Naive thymus-derived CD4-positive, alpha-beta T cell (primary cell): ENCODE measurements around the gene GIPC2. TPM values are rescaled to one million over a fixed set of nuclear protein-coding genes. Genes with fewer than 3 reads are reported as not detected.

ENCODE experiments used
- ATAC-seq: fragments of 150-1000 bp; cut with Tn5 transposase; 2 replicates; pipeline ENCODE4 v1.10.0; 2021; ENCODE audit warnings: mild to moderate bottlenecking, moderate library complexity
- CTCF ChIA-PET: fragments of 350-600 bp; sonication (Branson Sonifier 250); formaldehyde crosslinking; loops from one replicate; lab custom pipeline; 2021; ENCODE audit warnings: antibody characterized with exemption; lab: Charles Lee
- POLR2A ChIA-PET: fragments of 350-600 bp; sonication (Branson Sonifier 250); formaldehyde crosslinking; loops from one replicate; lab custom pipeline; 2021; ENCODE audit warnings: antibody characterized with exemption, inconsistent platforms; lab: Charles Lee
- DNase-seq, 9 donors: peaks; one replicate each; pipeline versions ENCODE4 v3.0.0 to v3.0.0-alpha.2; 2020 to 2022; ENCODE audit warnings: mixed read lengths in 1 of 9
- H3K27ac ChIP-seq: one replicate; pipeline ENCODE4 v1.7.0; 2013; ENCODE audit warnings: mild to moderate bottlenecking, low read depth, low read length, moderate library complexity
- H3K27me3 ChIP-seq, 2 donors: one replicate each; pipeline ENCODE4 v1.7.0; 2013; ENCODE audit warnings: low read length in 2 of 2, mild to moderate bottlenecking in 2 of 2, moderate library complexity in 2 of 2; ENCODE audit not compliant: control insufficient read depth in 2 of 2, insufficient read depth in 2 of 2
- H3K36me3 ChIP-seq, 3 experiments: 1 replicate in 2 of 3; 2 replicates in 1 of 3; pipeline ENCODE4 v1.7.0; 2013; ENCODE audit warnings: low read length in 3 of 3, mild to moderate bottlenecking in 3 of 3, moderate library complexity in 1 of 3; ENCODE audit not compliant: insufficient read depth in 3 of 3, control insufficient read depth in 2 of 3
- H3K4me1 ChIP-seq, 2 donors: one replicate each; pipeline ENCODE4 v1.7.0; 2013; ENCODE audit warnings: low read length in 2 of 2, mild to moderate bottlenecking in 2 of 2, moderate library complexity in 1 of 2; ENCODE audit not compliant: control insufficient read depth in 2 of 2, insufficient read depth in 2 of 2
- H3K4me3 ChIP-seq: 2 replicates; pipeline ENCODE4 v1.7.0; 2013; ENCODE audit warnings: mild to moderate bottlenecking, low read length
- H3K9me3 ChIP-seq, 3 experiments: 1 replicate in 2 of 3; 2 replicates in 1 of 3; pipeline ENCODE4 v1.7.0; 2013; ENCODE audit warnings: low read length in 3 of 3; ENCODE audit not compliant: control insufficient read depth in 2 of 3
- H3K27ac Mint-ChIP-seq, 9 donors: one replicate each; pipeline ENCODE4 v1.8.0; 2020 to 2022; ENCODE audit warnings: mixed read lengths in 9 of 9, mild to moderate bottlenecking in 8 of 9, moderate library complexity in 5 of 9, inconsistent platforms in 2 of 9
- H3K27me3 Mint-ChIP-seq, 5 donors: one replicate each; pipeline ENCODE4 v1.8.0; 2021 to 2022; ENCODE audit warnings: mixed read lengths in 5 of 5, mild to moderate bottlenecking in 1 of 5
- H3K36me3 Mint-ChIP-seq, 5 donors: one replicate each; pipeline ENCODE4 v1.8.0; 2020 to 2022; ENCODE audit warnings: mixed read lengths in 5 of 5, mild to moderate bottlenecking in 3 of 5, inconsistent platforms in 1 of 5
- H3K4me1 Mint-ChIP-seq, 7 donors: one replicate each; pipeline ENCODE4 v1.8.0; 2020 to 2022; ENCODE audit warnings: mixed read lengths in 7 of 7, mild to moderate bottlenecking in 3 of 7, inconsistent platforms in 1 of 7
- H3K4me3 Mint-ChIP-seq, 10 donors: one replicate each; pipeline ENCODE4 v1.8.0; 2020 to 2022; ENCODE audit warnings: mild to moderate bottlenecking in 10 of 10, mixed read lengths in 10 of 10, moderate library complexity in 6 of 10, inconsistent platforms in 2 of 10
- H3K9me3 Mint-ChIP-seq, 11 donors: one replicate each; pipeline ENCODE4 v1.8.0; 2020 to 2022; ENCODE audit warnings: mixed read lengths in 11 of 11, mild to moderate bottlenecking in 4 of 11, inconsistent platforms in 1 of 11, moderate library complexity in 1 of 11
- intact Hi-C, 2 donors: fragments of 100-400 bp; cut with micrococcal nuclease; formaldehyde crosslinking; loops; one replicate each; pipeline ENCODE4 v1.15.1; 2023
- polyA plus RNA-seq, 2 donors: library from polyadenylated mRNA; unstranded; fragments of 300-500 nt; fragmentation: Illumina TruSeq; gene quantifications; one replicate each; pipeline ENCODE4 v1.2.3, GENCODE V29; 2021
- total RNA-seq, 6 experiments: library from RNA in 5 of 6; stranded (reverse) in 5 of 6; gene quantifications; 1 replicate in 5 of 6; 2 replicates in 1 of 6; pipeline ENCODE4 v1.2.3 and lab custom pipeline; 2021 to 2026

Gene GIPC2
- total and polyA plus RNA-seq, 7 experiments from 2014 or later = 0.05 to 0.60 (median 0.44) TPM; not detected in 3

GRCh38 chr1:78032996-78033796, 12.6 kb upstream of the GIPC2 start:
- CTCF ChIA-PET = no interaction called here
- H3K4me3 ChIP-seq = no peak overlapping the region
- no peak for ATAC-seq
- no peak overlapping the region for H3K27ac ChIP-seq
- Mint-ChIP-seq H3K4me1 (peaks cover 0 to 2% (median 0%) of the 10 kb centered on the region in 7 donors), H3K9me3 (no peaks in the 10 kb centered on the region), H3K27ac (no peak overlapping the region), H3K27me3 (peaks cover 4 to 22% (median 7%) of the 10 kb centered on the region in 5 donors), H3K4me3 (no peak overlapping the region), H3K36me3 (no peaks in the 10 kb centered on the region)
- H3K9me3 ChIP-seq = no peaks in the 10 kb centered on the region
- no peaks in the 10 kb centered on the region for H3K27me3 ChIP-seq
- H3K36me3 ChIP-seq = no peaks in the 10 kb centered on the region
- H3K4me1 ChIP-seq = no peaks in the 10 kb centered on the region
- DNase-seq = no peak
- intact Hi-C loops = no loop called here
- POLR2A ChIA-PET = no interaction called here

- peaks cover 4 to 22% (median 7%) of the 10 kb centered on the region in 5 donors for H3K27me3 Mint-ChIP-seq
- no peaks in the 10 kb centered on the region for H3K4me1 ChIP-seq
- H3K4me1 Mint-ChIP-seq = peaks cover 0 to 2% (median 0%) of the 10 kb centered on the region in 7 donors
- no peaks in the 10 kb centered on the region for H3K36me3 Mint-ChIP-seq
- ChIA-PET POLR2A (interaction anchor here (0.6 kb wide), 1 partner anchor 20 kb away, joined by 3 read pairs; no protein-coding TSS in a partner anchor), CTCF (no interaction called here)
- H3K4me3 Mint-ChIP-seq = no peak overlapping the region
- H3K27ac Mint-ChIP-seq = no peak overlapping the region
- ATAC-seq = no peak
- no peaks in the 10 kb centered on the region for H3K36me3 ChIP-seq
- intact Hi-C loops = no loop called here
- H3K9me3 Mint-ChIP-seq = no peaks in the 10 kb centered on the region
- H3K9me3 ChIP-seq = no peaks in the 10 kb centered on the region
- no peak overlapping the region for H3K4me3 ChIP-seq
- H3K27me3 ChIP-seq = no peaks in the 10 kb centered on the region
- H3K27ac ChIP-seq = no peak overlapping the region
- DNase-seq = no peak
Observed at GRCh38 chr1:78033797-78034172, 12.0 kb upstream of the GIPC2 start.

GRCh38 chr1:78035121-78035520, 10.6 kb upstream of the GIPC2 start:
- Histone ChIP-seq H3K9me3 (no peaks in the 10 kb centered on the region), H3K4me3 (no peak overlapping the region), H3K27ac (no peak overlapping the region), H3K27me3 (no peaks in the 10 kb centered on the region), H3K36me3 (no peaks in the 10 kb centered on the region), H3K4me1 (no peaks in the 10 kb centered on the region)
- DNase-seq (no peak), ATAC-seq (no peak)
- Mint-ChIP-seq H3K4me3 (no peak overlapping the region), H3K27ac (no peak overlapping the region), H3K27me3 (peaks cover 4 to 20% (median 7%) of the 10 kb centered on the region in 5 donors), H3K36me3 (no peaks in the 10 kb centered on the region), H3K9me3 (peaks cover 0 to 1% (median 0%) of the 10 kb centered on the region in 11 donors), H3K4me1 (peaks cover 0 to 2% (median 0%) of the 10 kb centered on the region in 7 donors)
- POLR2A ChIA-PET = no interaction called here
- intact Hi-C loops = no loop called here
- CTCF ChIA-PET = no interaction called here

GRCh38 chr1:78036450-78036849, 9.3 kb upstream of the GIPC2 start:
- Mint-ChIP-seq H3K36me3 (no peaks in the 10 kb centered on the region), H3K27ac (no peak overlapping the region), H3K4me1 (peaks cover 7 to 10% (median 9%) of the 10 kb centered on the region in 7 donors), H3K27me3 (peaks cover 4 to 23% (median 7%) of the 10 kb centered on the region in 5 donors), H3K4me3 (no peak overlapping the region), H3K9me3 (peaks cover 0 to 1% (median 0%) of the 10 kb centered on the region in 11 donors)
- H3K27me3 ChIP-seq = no peaks in the 10 kb centered on the region
- H3K36me3 ChIP-seq = no peaks in the 10 kb centered on the region
- intact Hi-C loops = no loop called here
- H3K27ac ChIP-seq = no peak overlapping the region
- H3K4me1 ChIP-seq = no peaks in the 10 kb centered on the region
- no peaks in the 10 kb centered on the region for H3K9me3 ChIP-seq
- no peak for DNase-seq
- no peak overlapping the region for H3K4me3 ChIP-seq
- POLR2A ChIA-PET = no interaction called here
- CTCF ChIA-PET = no interaction called here
- no peak for ATAC-seq

- no peak overlapping the region for H3K27ac ChIP-seq
- CTCF ChIA-PET = no interaction called here
- intact Hi-C loops = no loop called here
Observed at GRCh38 chr1:78038071-78038470, 7.7 kb upstream of the GIPC2 start.

GRCh38 chr1:78038491-78038939, 7.3 kb upstream of the GIPC2 start:
- peaks cover 0 to 1% (median 0%) of the 10 kb centered on the region in 11 donors for H3K9me3 Mint-ChIP-seq
- no peak overlapping the region for H3K27ac Mint-ChIP-seq
- Histone ChIP-seq H3K4me1 (no peaks in the 10 kb centered on the region), H3K27ac (no peak overlapping the region), H3K36me3 (no peaks in the 10 kb centered on the region), H3K9me3 (no peaks in the 10 kb centered on the region), H3K4me3 (no peak overlapping the region), H3K27me3 (no peaks in the 10 kb centered on the region)
- DNase-seq (no peak), ATAC-seq (no peak)
- no peak overlapping the region for H3K4me3 Mint-ChIP-seq
- CTCF ChIA-PET = no interaction called here
- H3K4me1 Mint-ChIP-seq = peaks cover 7 to 10% (median 9%) of the 10 kb centered on the region in 7 donors
- intact Hi-C loops = no loop called here
- peaks cover 7 to 32% (median 7%) of the 10 kb centered on the region in 5 donors for H3K27me3 Mint-ChIP-seq
- H3K36me3 Mint-ChIP-seq = no peaks in the 10 kb centered on the region
- POLR2A ChIA-PET = no interaction called here

More at GRCh38 chr1:78038071-78038470, 7.7 kb upstream of the GIPC2 start:
- Mint-ChIP-seq H3K27me3 (peaks cover 7 to 28% (median 7%) of the 10 kb centered on the region in 5 donors), H3K9me3 (peaks cover 0 to 1% (median 0%) of the 10 kb centered on the region in 11 donors), H3K4me3 (no peak overlapping the region), H3K27ac (no peak overlapping the region), H3K36me3 (no peaks in the 10 kb centered on the region), H3K4me1 (peaks cover 7 to 10% (median 9%) of the 10 kb centered on the region in 7 donors)
- H3K9me3 ChIP-seq = no peaks in the 10 kb centered on the region
- POLR2A ChIA-PET = interaction anchor here (0.6 kb wide), 1 partner anchor 9 kb away, joined by 3 read pairs; no protein-coding TSS in a partner anchor
- no peaks in the 10 kb centered on the region for H3K27me3 ChIP-seq
- H3K36me3 ChIP-seq = no peaks in the 10 kb centered on the region
- DNase-seq (no peak), ATAC-seq (no peak)
- H3K4me1 ChIP-seq = no peaks in the 10 kb centered on the region
- no peak overlapping the region for H3K4me3 ChIP-seq
